GM20000 (cell line): ENCODE data around the gene CPEB3.
A peak's percentile ranks its signal among the peaks of the same experiment; 100 is the strongest.

ENCODE experiments used
- DNase-seq: peaks from one replicate; pipeline ENCODE4 v3.0.0; 2012; ENCODE audit warnings: low spot score
- CTCF ChIP-seq: IDR thresholded peaks from 2 replicates; pipeline ENCODE4 v1.5.1; 2012; ENCODE audit warnings: mild to moderate bottlenecking, control low read depth; ENCODE audit errors: extremely low read depth, missing control alignments

CPEB3 gene

DNA sequence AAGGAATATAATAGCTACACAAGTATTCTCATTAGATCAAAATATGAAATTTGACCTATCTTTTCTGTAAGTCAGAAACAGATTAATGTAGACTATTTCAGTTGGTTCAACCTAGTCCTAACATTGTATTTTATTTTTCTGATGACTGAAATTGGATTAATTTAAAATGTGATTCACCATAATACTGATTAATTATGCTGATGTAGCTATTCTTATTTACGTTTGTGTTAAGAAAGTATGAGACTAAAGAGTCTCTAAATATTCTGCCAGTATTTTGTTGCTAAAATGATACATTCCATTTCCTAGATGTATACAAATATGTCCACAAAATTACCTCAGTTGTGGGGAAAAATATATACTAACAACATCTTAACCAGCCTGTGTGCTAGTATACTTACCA is 18.4 kb upstream of the CPEB3 start:
- DNase-seq: no peak
- TF ChIP-seq CTCF: no peak

DNA sequence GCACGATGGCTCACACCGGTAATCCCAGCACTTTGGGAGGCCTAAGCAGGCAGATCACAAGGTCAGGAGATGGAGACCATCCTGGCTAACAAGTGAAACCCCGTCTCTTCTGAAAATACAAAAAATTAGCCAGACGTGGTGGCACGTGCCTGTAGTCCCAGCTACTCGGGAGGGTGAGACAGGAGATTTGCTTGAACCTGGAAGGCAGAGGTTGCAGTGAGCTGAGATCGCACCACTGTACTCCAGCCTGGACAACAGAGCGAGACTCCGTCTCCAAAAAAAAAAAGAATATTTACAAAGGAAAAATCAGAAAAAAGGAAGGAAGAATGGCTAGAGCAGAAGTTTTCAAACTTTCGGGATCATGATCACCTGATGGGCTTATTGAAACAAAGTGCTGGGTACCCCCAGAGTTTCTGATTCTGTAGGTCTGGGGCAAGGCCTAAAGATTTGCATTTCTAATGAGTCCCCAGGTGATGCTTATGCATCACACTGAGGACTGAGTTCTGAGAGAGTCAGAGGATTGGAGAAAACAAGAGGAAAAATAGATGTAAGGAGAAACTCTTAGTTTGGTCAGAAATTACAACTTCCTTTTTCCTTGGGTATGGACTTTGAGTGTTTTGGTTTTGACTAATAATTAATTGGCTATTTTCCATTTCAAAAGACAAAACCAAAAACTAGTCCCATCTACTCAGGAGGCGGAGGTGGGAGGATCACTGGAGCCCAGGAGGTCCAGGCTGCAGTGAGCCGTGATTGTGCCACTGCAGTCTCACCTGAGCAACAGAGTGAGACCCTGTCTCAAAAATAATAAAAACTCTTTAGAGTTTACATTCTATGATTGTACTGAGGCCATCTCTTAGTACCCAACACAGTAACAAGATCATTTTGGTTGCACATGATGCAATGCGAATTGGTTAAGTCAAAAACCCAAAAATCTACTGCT is 14.5 kb upstream of the CPEB3 start:
- no peak for TF ChIP-seq CTCF
- DNase-seq: no peak

DNA sequence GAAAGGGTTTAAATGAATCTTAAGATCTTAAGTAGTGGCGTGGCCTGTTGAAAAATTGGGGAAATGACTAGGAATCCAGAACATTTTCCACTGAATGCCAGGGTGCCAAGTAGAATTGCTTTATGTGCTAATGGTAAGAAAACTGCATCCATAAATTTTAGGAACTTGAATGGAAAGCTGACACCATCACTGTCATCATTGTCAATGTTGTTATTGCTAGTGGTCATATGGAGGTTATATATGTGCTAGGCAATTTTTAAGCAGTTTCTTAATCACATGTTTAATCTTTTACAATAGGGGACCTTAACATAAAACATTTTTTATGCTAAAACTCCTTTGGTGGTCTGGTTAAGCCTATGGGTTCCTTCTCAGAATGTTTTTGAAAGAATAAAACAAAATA is 13.2 kb upstream of the CPEB3 start:
- DNase-seq: no peak
- TF ChIP-seq CTCF: no peak

DNA sequence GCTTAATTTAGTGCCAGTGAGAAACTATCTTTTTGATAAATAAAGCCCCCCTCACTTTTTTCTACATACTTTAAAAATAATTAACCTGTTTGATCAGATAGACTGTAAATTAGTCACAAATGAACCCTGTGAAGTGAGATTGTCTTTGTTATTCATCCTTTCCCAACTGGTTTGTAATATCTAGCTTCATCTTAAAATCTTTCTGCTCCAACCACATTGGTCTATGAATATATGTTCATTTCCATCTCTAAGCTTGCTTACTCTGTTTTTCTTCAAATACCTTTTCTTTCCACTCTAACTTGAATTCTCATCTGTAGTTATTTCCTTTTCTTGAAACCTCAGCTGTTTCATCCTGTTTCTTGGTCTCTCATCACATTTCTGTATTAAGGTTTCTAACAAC is 12.2 kb upstream of the CPEB3 start:
- no peak for DNase-seq
- TF ChIP-seq CTCF: no peak

GRCh38 chr10:92298487-92298886 is 7.6 kb upstream of the CPEB3 start:
- DNase-seq: no peak

GRCh38 chr10:92291921-92292845 is 1.3 kb upstream of the CPEB3 start:
- TF ChIP-seq CTCF: peak; percentile 66
- peak; percentile 67 for DNase-seq

More at GRCh38 chr10:92298487-92298886, 7.6 kb upstream of the CPEB3 start:
- TF ChIP-seq CTCF: no peak

DNA sequence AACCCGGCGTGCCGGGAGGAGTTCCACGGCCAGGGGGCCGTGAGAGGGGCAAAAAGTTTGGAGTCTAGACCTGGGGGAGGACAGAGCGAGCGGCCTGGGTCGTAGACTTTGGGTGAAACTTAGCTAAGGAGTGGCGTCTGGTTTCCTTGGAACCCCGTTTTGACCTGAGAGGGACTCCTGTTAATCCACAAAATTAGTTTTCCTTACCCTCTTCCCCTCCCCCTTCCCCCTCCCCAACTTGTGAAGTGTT is 663 bp upstream of the CPEB3 start:
- no peak for TF ChIP-seq CTCF
- no peak for DNase-seq
